Stimulated activated CD4-positive, alpha-beta T cell treated with anti-CD3 and anti-CD28 coated beads, Interleukin-15, amount 100 ng/mL, for 48 hours (primary cell): ENCODE results near the gene ADARB1.

Experiments
- DNase-seq, 2 donors: peaks; one replicate each; pipeline ENCODE4 v3.0.0-alpha.2; 2020; ENCODE audit warnings: low read depth in 2 of 2

ADARB1 gene

DNA sequence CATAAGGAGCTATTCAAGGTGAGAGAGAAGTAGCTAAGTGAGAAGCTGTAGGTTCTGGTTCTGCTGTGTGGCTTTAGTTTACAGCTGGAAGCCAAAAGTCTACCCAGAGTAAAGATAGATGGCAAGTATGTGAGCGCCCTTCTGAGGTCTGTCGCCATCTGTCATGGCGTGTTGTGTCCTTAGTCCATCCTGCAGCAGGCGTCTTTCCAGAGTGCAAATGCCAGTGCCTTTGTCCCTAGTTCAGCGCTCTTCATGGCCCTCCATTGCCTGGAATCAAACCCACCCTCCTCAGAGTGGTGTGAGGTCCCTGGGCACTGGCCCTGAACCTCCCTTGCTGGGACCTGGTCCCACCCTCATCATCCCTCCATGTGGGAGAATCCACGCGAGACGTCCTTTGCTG lies 96.6 kb downstream of the ADARB1 start:
- no peak for DNase-seq

DNA sequence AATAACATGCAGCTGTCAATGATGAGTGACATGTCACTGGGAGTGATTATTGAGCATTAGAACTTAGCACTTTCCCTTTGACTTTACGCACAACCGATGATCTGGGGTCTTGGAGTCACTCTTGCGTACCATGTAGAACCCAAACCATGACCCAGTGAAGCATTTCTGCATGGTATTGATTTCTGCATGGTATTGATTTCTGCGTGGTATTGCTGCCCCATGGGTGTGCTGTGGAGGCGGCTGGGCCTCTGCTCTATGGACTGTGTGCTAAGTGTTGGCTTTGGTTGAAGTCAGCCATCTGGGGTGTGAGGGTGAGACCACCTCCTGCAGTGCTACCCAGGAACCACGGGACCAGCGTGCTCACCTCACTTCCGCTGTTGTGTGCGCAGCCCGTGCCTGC lies 98.0 kb downstream of the ADARB1 start:
- DNase-seq = no peak

DNA sequence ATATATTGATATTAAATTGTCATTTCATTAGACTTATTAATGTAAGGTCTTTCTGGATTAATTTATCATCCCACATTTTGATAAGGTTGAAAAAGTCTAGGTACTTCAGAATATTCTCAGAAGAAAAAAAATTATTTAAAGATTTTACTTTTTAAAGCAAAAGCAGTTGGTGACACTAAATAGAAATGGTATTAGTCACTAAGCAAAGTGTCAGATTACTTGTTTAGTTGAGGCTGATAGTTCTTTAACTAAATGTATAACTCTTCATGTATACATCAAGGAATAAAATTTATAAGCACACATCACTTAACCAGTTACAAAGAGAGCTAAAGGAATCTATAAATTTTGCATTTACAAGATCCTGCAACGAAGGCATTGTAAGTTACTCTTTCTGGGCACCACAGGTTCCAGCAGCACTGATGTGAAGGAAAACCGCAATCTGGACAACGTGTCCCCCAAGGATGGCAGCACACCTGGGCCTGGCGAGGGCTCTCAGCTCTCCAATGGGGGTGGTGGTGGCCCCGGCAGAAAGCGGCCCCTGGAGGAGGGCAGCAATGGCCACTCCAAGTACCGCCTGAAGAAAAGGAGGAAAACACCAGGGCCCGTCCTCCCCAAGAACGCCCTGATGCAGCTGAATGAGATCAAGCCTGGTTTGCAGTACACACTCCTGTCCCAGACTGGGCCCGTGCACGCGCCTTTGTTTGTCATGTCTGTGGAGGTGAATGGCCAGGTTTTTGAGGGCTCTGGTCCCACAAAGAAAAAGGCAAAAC lies 101.1 kb downstream of the ADARB1 start:
- DNase-seq = no peak

DNA sequence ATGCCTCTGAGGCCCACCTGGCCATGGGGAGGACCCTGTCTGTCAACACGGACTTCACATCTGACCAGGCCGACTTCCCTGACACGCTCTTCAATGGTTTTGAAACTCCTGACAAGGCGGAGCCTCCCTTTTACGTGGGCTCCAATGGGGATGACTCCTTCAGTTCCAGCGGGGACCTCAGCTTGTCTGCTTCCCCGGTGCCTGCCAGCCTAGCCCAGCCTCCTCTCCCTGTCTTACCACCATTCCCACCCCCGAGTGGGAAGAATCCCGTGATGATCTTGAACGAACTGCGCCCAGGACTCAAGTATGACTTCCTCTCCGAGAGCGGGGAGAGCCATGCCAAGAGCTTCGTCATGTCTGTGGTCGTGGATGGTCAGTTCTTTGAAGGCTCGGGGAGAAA lies 101.8 kb downstream of the ADARB1 start:
- no peak for DNase-seq

DNA sequence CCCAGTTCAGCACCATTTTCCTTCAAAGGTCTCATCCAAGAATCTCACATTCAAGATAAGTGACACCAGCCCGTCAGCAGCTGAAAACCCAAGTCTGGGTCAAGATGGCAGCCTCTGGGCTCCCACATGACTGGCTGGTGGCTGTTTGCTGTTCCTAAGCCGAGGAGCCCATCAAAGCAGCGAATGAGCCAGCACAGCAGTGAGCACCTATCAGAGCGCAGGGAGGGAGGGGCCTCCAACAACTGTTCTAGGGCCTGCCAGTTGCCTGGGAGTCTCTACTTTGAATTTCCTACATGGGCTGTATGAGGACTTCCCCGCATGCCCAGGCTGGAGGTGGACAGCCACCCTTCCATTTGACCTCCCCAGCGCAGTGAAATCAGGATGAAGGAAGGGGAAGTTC lies 102.7 kb downstream of the ADARB1 start:
- no peak for DNase-seq

DNA sequence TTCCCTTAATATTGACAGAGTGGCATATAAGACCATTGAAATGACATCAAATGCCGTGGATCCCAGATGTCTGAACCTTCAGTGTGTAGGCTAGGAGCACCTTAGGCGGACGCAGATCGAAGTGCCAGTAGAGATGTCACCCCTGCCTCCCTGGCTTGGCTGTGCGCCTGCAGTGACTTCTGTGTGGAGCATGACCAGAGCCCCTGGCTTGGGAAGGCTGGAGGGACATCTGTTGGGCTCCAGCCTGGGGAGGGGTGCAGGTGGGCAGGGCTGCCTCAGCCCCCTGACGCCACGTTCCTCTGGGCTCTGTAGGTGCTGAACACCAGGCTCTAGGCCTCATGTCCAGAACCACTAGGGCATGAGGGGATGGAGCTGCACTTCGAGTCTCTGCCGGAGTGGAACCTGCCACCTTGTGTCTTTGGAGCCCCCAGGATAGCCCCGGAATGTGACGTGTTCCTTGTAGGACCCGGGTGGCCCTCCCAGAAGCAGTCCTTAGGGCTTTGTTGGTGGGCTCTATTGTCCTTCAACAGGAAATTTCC lies 103.8 kb downstream of the ADARB1 start:
- no peak for DNase-seq

DNA sequence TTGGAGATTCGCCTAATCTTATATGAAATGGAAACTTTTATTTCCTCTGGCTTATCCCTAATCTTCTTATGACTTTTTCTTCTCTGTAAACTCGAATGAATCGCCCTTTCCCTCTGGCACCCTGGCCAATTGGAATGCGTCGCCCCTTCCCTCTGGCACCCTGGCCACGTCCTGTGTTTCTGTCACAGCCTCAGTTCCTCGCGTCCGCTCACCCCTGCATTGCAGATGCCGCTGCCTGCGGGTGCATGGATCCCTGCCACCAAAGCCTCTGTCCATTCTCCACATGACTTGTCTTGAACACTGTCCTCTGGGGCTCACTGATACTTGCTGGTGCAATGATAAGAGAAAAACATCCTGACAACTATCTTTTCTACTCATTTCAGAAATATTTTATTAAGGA lies 104.6 kb downstream of the ADARB1 start:
- no peak for DNase-seq

DNA sequence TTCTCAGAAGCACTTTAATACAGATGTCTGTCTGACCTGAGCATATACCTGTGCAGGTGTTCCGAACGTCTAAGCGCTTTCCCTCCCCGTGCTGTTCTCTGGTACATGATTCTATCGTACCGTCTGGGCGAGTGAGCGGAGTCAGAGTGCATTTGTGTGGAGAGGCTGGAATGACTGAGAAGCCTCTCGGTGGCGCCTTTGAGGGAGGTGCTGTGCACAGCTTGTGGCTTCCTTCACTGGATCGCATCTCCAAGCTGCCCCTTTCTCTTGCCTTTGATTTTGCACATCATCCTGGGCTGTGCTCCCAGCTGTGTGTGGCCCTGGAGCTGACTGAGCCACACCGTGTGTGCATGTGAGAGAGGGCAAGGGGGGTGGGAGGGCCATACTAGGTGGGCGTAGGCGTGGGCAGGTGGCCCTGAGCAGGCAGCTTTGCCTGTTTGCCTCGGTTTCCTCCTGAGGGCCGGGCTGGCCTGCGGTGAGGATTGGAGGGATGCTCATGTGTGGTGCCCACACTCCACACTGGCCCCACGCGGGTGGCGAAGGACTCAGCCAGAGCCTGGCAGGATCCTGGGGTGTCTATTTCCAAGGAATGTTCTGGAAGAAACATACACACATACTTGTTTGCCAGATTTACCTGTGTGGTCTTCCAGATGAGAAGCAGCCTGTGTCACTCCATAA lies 105.3 kb downstream of the ADARB1 start:
- no peak for DNase-seq

DNA sequence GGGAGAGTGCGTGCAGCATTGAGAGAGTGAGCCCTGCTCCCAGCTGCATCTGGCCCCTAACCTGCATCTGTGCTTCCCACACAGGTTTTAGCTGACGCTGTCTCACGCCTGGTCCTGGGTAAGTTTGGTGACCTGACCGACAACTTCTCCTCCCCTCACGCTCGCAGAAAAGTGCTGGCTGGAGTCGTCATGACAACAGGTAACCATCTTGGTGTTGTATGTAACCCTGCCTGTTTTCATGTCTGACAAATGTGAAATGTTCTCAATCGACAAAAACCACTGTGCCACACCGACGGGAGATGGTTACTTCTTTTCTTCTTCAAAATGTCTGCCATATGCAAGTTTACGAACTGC lies 105.8 kb downstream of the ADARB1 start:
- DNase-seq = no peak

DNA sequence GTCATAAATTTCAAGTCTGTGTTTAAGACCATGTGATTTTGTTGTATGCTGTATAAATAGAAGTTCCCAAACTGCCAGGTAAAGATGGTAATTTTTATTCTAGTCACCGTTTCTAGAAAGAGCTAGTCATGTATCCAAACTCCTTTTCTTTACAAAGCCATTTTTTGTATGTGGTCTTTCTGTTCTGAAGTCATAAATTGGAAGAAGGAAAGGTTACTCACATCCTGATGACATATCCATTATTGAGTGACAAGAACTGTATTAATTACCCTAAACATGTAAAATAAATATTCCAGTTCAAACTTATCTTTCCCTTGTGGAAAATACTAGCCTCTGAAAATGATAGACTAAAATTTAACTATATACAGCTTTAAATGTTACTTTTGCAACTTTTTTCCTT lies 108.6 kb downstream of the ADARB1 start:
- no peak for DNase-seq

DNA sequence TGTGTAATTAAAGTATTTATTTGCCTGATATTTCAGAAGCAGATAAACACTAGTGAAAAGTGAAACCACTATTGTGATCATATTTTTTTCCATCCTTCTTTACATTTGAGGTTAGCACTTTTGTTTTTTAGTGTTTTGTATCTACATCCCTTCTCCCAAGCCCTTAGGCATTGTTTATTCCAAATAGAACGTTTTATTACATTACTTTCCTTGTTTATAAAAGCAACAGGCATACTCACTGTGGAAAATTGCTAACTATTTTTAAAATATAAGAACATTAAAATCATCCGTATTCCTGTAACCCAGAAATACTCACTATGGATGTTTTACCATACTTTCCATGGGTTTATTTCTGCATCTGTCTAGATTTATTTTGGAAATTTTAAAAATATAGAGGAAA lies 109.5 kb downstream of the ADARB1 start:
- DNase-seq = no peak

DNA sequence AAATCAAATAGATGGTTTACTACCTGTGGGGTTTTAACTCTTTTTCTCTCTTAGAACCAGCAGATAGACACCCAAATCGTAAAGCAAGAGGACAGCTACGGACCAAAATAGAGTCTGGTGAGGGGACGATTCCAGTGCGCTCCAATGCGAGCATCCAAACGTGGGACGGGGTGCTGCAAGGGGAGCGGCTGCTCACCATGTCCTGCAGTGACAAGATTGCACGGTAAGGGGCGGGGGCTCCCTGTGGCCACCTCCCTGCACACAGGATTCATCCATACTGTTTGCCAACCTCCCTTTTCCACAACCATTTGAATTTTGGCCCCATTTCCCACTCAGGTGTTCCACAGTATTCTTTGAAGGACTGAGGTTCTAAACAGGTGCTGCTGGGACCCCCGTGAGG lies 110.5 kb downstream of the ADARB1 start:
- no peak for DNase-seq

DNA sequence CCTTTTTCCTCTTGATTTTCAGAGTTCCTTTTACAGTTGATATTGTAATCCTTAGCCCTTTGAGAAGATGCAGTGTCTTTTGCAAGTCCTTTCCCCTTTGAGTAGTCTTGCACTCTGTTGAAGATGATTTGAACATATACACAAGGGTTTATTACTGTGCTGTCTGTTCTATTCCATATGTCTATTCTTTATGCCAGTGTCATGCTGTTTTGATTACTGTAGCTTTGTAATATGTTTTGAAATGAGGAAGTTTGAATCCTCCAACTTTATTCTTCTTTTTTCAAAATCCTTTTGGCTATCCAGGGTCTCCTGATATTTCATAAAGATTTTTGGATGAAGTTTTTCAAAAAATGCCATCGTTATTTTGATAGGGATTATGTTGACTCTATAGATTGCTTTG lies 112.3 kb downstream of the ADARB1 start:
- DNase-seq = no peak

DNA sequence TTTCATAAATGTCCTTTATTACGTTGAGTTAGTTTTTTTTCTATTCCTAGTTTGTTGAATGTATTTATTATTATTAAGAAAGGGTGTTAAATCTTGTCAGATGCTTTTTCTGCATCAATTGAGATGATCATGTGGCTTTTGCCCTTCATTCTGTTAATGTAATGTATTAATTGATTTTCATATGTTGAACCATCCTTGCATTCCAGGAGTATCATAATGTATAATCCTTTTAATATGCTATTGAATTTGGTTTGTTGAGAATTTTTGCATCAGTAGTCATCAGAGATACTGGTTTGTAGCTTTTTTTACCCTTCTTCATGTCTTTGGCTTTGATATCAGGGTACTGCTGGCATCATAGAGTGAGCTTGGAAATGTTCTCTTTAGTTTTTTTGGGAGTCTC lies 113.3 kb downstream of the ADARB1 start:
- no peak for DNase-seq

DNA sequence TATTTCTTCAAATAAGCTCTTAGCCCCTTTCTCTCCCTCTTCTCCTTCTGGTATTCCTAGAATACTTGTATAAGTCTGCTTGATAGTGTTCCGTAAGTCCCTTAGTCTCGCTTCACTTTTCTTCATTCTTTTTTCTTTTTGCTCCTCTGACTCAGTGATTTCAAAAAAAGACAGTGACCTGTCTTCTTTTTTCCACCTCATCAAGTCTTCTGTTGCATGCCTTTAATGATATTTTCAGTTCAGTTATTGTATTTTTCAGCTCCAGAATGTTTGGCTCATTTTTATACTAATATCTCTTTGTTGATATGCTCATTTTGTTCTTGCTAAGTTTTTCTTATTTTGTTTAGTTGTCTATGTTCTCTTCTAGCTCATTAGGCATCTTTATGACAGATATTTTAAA lies 115.6 kb downstream of the ADARB1 start:
- DNase-seq = no peak

DNA sequence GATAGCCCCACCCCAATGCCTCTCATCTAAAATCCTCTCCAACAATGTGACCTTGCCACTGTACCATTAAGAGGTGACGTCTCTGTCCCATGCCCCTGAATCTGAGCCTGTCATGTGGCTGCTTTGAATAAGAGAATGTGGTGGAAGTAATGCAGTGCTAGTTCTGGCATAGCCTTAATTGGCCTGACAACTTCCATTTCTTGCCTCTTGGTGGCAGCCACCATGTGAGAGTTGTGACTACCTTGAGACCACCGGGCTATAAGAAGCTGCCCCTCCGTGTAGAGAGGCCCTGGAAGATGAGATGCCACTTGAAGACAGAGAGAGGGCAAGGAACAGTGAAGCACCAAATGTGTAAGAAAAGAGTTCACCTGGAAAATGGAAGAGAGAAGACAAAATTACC lies 118.0 kb downstream of the ADARB1 start:
- no peak for DNase-seq

DNA sequence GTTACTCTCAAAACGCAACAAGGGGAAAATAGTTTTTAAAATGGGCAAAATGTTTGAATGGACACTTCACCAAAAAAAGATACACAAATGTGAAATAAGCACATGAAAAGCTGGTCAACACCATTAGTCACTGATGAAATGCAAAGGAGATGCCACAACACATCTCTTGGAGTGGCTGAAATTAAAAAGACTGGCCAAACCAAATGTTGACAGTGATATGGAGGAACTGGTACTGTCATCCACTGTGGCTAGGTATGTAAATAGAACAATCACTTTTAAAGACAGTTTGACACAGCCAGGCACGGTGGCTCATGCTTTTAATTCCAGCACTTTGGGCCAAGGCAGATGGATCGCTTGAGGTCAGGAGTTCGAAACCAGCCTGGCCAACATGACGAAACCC lies 122.2 kb downstream of the ADARB1 start:
- no peak for DNase-seq

DNA sequence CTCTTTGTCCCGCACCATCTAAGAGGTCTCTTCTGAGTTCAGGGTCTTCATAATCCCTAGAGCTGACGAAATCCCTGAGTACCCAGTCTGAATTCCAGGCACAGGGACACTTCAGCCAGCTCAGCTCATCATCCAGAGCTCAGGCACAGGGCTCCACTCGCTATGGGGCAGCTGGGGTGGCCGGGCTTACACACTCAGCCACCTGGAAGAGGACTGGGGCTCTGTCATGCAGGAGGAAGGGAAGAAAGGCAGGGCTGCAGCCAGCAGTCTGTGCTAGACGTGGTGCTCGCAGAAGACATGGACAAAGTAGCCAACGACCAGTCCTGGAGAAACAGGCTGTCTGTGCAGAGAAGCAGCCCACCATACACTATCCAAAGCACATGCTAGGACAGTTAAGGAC lies 124.8 kb downstream of the ADARB1 start:
- DNase-seq = no peak

DNA sequence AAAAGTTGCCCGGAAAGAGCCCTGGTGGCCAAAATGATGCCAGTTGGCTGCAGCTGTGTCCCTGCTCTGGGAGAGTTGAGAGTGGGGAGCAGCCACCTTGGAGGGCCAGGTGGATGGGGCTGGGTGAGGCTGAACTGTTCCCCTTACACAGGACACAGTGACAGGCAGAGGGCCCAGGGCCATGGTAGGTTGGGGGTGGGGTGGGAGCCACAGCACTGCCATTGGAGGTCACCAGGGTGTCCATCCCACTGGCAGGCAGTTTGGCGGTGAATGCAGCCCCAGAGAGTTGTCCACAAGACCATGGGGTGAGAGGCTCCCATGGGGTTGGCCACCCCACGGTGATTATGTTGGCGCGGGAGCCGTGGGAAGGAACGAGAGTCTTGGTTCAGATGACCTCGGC lies 125.7 kb downstream of the ADARB1 start:
- DNase-seq = no peak

DNA sequence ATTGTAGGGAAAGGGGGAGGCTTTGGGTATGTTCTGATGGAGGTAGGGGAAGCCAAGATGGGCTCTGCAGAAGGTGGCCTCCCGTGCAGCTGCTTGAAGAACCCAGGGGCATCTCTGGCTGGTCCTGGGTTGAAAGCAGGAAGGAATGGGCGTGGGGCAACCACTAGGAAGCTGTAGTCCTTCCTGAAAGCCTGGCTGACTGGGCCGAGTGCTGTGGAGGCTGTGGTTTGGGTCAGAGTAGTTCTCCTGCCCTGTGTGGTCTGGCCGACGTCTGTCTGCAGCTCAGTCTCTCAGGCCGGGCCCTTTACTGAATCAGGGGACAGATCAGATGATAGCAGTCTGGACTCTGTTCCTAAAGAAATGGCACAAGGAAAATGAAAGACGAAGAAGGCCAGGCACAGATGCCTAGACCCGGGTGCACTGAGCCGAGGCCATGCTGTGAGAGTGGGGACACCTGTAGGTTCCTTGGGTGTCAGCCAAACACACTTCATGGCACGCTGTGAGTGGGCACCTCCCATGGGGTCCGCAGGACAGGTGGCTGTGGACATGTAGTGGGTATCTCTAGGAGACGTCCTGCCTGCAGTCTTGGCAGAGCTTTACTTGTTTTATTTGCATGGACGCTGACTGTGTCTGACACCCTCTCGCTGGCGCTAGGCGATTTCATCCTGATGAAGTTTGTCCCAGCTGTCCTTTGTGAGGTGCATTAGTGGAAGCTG lies 126.4 kb downstream of the ADARB1 start:
- DNase-seq = no peak

DNA sequence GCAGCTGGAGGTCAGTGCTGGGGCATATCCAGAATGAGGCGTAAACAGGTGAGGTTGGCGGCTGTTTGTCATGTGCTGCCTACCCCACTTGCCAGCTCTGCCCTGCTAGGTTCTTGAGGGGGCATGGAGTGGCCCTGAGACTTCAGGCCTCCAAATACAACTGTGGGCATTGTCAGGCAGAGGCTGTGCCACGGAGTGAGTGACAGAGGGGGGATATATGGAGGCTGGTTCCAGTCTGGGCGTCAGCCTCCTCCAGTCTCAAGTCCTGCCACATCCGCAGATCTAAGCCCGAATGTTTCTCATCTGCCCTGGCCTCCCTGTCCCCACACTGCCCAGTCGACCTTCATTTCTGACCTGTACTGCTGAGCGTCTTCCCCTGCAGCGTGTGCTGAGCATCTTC lies 128.0 kb downstream of the ADARB1 start:
- no peak for DNase-seq

DNA sequence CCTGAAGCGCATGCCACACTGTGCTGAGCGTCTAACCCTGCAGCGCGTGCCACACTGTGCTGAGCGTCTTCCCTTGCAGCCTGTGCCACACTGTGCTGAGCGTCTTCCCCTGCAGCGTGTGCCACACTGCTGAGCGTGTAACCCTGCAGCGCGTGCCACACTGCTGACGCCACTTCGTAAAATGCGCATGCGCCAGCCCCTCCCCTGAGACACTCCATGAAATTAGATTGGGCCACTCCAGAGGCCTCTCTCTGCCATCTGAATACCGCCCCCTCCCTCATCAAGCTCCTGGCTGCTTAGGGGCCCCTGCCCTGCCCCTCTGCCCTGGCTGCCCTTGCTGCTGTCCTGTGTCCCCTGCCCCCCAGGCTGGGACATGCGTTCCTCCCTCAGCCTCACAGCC lies 128.5 kb downstream of the ADARB1 start:
- no peak for DNase-seq

DNA sequence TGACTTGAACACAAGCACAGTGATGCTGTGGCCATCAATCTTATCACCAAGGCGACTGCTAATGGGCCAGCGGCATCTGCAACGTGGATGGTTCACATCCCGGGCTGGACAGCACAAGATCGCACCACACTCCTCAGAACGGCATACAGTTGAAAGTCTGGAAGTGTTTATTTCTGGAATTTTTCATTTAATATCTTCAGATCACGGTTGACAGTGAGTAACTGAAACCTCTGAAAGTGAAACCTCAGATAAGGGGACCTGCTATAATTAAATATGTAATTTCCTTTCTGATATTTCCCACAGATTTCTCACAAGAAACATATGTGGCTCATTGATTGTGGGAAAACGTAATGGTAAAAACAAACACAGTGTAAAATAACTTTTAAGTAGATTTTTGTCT lies 129.6 kb downstream of the ADARB1 start:
- no peak for DNase-seq
